ENCODE data around the gene PTGR1.

The PTGR1 gene

GRCh38 chr9:111524731-111525055 lies 74.8 kb downstream of the PTGR1 start:
- TF ChIP-seq CTCF (conservative IDR thresholded peaks at IDR 0.05; ENCODE audit: low read depth, low read length), result no peak
- DNase-seq (ENCODE audit: low read depth), result no peak
- peak overlapping the region; percentile 83 for H3K4me3 ChIP-seq (ENCODE audit: low read depth, low read length)

GRCh38 chr9:111516061-111516465 lies 83.4 kb downstream of the PTGR1 start:
- DNase-seq (ENCODE audit: low read depth), result peak; percentile 37
- TF ChIP-seq CTCF (conservative IDR thresholded peaks at IDR 0.05; ENCODE audit: low read depth, low read length), result no peak
- no peak overlapping the region for H3K4me3 ChIP-seq (ENCODE audit: low read depth, low read length)

- TF ChIP-seq CTCF (conservative IDR thresholded peaks at IDR 0.05; ENCODE audit: low read depth, low read length), result no peak
- no peak overlapping the region for H3K4me3 ChIP-seq (ENCODE audit: low read depth, low read length)
- DNase-seq (ENCODE audit: low read depth), result no peak
Measured at GRCh38 chr9:111514967-111515366, 84.5 kb downstream of the PTGR1 start.
